HEK293 (cell line): ENCODE data around the gene GPR35.

Source experiments
- CTCF ChIA-PET: fragments of 350-600 bp; formaldehyde crosslinking; extraction: SDS; loops from one replicate; lab custom pipeline; 2021; ENCODE audit warnings: antibody characterized with exemption; lab: Yijun Ruan, JAX
- POLR2A ChIA-PET: fragments of 300-600 bp; formaldehyde crosslinking; extraction: SDS; loops from one replicate; lab custom pipeline; 2020; ENCODE audit warnings: antibody characterized with exemption, inconsistent platforms; lab: Yijun Ruan, JAX
- H3K27ac ChIP-seq: fragments of 200-500 bp; sonication (Bioruptor generic); 2 replicates; pipeline ENCODE4 v1.5.1; 2014; ENCODE audit warnings: low read depth, low read length, control low read depth, inconsistent platforms; ENCODE audit errors: extremely low read depth
- H3K36me3 ChIP-seq, 2 experiments: fragments of 200-500 bp in 1 of 2; sonication (Bioruptor generic) in 1 of 2; 1 replicate in 1 of 2; 2 replicates in 1 of 2; pipeline ENCODE4 v1.5.1; 2014 to 2017; ENCODE audit warnings: inconsistent platforms in 2 of 2, low read length in 2 of 2; ENCODE audit not compliant: control insufficient read depth in 2 of 2, insufficient read depth in 1 of 2
- H3K4me1 ChIP-seq: fragments of 200-500 bp; sonication (Bioruptor generic); 2 replicates; pipeline ENCODE4 v1.5.1; 2014; ENCODE audit warnings: mild to moderate bottlenecking, low read length, inconsistent platforms; ENCODE audit not compliant: control insufficient read depth, insufficient read depth
- H3K4me3 ChIP-seq: 2 replicates; pipeline ENCODE4 v1.5.1; 2011; ENCODE audit warnings: low read depth, mild to moderate bottlenecking, control low read depth, low read length, moderate library complexity
- H3K9me3 ChIP-seq: fragments of 200-500 bp; sonication (Bioruptor generic); 2 replicates; pipeline ENCODE4 v1.5.1; 2014; ENCODE audit warnings: low read depth, low read length, inconsistent platforms; ENCODE audit not compliant: control insufficient read depth, insufficient read depth
- KLF7 ChIP-seq: fragments of 450-650 bp; formaldehyde crosslinking; IDR thresholded peaks from 2 replicates; pipeline ENCODE4 v1.5.1; 2016; ENCODE audit warnings: missing biosample characterization, missing genetic modification characterization, borderline replicate concordance
- MYNN ChIP-seq: fragments of 450-650 bp; formaldehyde crosslinking; IDR thresholded peaks from 2 replicates; pipeline ENCODE4 v1.5.1; 2016; ENCODE audit warnings: missing biosample characterization, missing genetic modification characterization, borderline replicate concordance
- TCF7L2 ChIP-seq: IDR thresholded peaks from 2 replicates; pipeline ENCODE4 v1.6.1; 2011; ENCODE audit warnings: low read depth, mild to moderate bottlenecking, inconsistent platforms, low read length, moderate library complexity, borderline replicate concordance
- ZNF16 ChIP-seq: fragments of 450-650 bp; formaldehyde crosslinking; IDR thresholded peaks from 2 replicates; pipeline ENCODE4 v1.5.1; 2016; ENCODE audit warnings: low read depth, missing biosample characterization, missing genetic modification characterization
- ZNF174 ChIP-seq: fragments of 450-650 bp; formaldehyde crosslinking; IDR thresholded peaks from 2 replicates; pipeline ENCODE4 v1.5.0; 2017; ENCODE audit warnings: missing biosample characterization, mild to moderate bottlenecking, missing genetic modification characterization
- ZNF629 ChIP-seq: fragments of 450-650 bp; formaldehyde crosslinking; IDR thresholded peaks from 2 replicates; pipeline ENCODE4 v1.5.1; 2017; ENCODE audit warnings: missing biosample characterization, missing genetic modification characterization
- ZNF701 ChIP-seq: fragments of 450-650 bp; formaldehyde crosslinking; IDR thresholded peaks from 2 replicates; pipeline ENCODE4 v1.5.1; 2016; ENCODE audit warnings: missing biosample characterization, missing genetic modification characterization
- ZNF76 ChIP-seq: fragments of 450-650 bp; formaldehyde crosslinking; IDR thresholded peaks from 2 replicates; pipeline ENCODE4; 2016; ENCODE audit warnings: low read depth, missing biosample characterization, missing genetic modification characterization, borderline replicate concordance
- ZNF776 ChIP-seq: fragments of 450-650 bp; formaldehyde crosslinking; IDR thresholded peaks from 2 replicates; pipeline ENCODE4 v1.5.0; 2017; ENCODE audit warnings: missing biosample characterization, missing genetic modification characterization, borderline replicate concordance
- ZNF791 ChIP-seq: fragments of 450-650 bp; formaldehyde crosslinking; IDR thresholded peaks from 2 replicates; pipeline ENCODE4 v1.5.1; 2016; ENCODE audit warnings: missing biosample characterization, missing genetic modification characterization
- TF ChIP-seq, protein P1 (sequence below): fragments of 450-650 bp; formaldehyde crosslinking; IDR thresholded peaks from 2 replicates; pipeline ENCODE4 v1.5.1; 2017; ENCODE audit warnings: missing biosample characterization, missing genetic modification characterization
- TF ChIP-seq, protein P2 (sequence below): fragments of 450-650 bp; formaldehyde crosslinking; IDR thresholded peaks from 2 replicates; pipeline ENCODE4 v1.5.1; 2016; ENCODE audit warnings: missing biosample characterization, missing genetic modification characterization
- TF ChIP-seq, protein P3 (sequence below): fragments of 450-650 bp; formaldehyde crosslinking; IDR thresholded peaks from 2 replicates; pipeline ENCODE4; 2016; ENCODE audit warnings: missing biosample characterization, missing genetic modification characterization
- TF ChIP-seq, protein P4 (sequence below): fragments of 450-650 bp; formaldehyde crosslinking; conservative IDR thresholded peaks from 2 replicates; pipeline ENCODE4 v1.5.1; 2016; ENCODE audit warnings: low read depth, missing biosample characterization, missing genetic modification characterization
- TF ChIP-seq, protein P5 (sequence below): IDR thresholded peaks from 2 replicates; pipeline ENCODE4 v1.6.1; 2011; ENCODE audit warnings: mild to moderate bottlenecking, low read depth, low read length, borderline replicate concordance
- TF ChIP-seq, protein P6 (sequence below): fragments of 450-650 bp; formaldehyde crosslinking; IDR thresholded peaks from 2 replicates; pipeline ENCODE4 v1.5.1; 2016; ENCODE audit warnings: missing biosample characterization, missing genetic modification characterization

The GPR35 gene

DNA sequence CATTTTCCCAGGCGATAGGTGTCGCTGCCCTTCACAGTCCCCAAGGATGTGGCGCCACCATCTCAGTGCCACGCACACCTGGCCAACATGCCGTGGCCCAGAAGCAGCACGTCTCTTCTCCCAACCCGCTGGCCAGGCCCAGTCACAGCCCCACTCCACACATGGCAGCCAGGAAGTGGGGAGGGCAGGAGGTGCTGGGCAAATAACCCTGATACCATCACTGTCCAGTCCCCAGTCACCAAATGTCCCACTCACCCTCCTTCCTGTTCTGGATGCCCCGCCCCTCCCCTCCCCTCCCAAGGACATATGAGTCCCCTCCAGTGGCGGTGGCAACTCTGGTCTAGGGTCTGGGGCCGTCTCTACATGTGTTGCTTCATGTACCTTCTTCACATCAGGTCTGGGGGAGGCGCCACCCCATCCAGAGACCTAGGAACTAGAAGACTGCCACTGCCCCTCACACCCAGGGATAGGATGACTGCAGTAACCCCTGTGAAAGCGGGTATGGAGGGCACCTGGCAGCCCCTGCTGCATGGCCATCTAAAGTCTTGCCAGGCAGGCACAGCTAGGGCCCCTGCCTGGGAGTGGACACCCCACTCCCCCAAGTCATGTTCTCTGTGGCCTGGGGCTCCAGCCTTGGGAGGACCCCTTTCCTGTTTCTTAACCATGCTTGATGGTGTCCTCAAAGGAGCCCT lies 46.1 kb upstream of the GPR35 start:
- H3K27ac ChIP-seq = no peak overlapping the region
- POLR2A ChIA-PET = interaction anchor here (1.2 to 1.4 kb wide), 2 partner anchors 10 to 13 kb away, joined by 3 to 5 read pairs; partner anchors contain the start of gene RNPEPL1
- H3K4me3 ChIP-seq = no peak overlapping the region
- CTCF ChIA-PET = interaction anchor here (0.8 to 3.9 kb wide), 6 partner anchors 8 to 374 kb away, joined by 3 to 33 read pairs (median 4); no protein-coding TSS in a partner anchor
- H3K36me3 ChIP-seq = peaks cover 0 to 55% of the 10 kb centered on the region in 2 experiments; a peak in 1 of 3 replicates
- H3K9me3 ChIP-seq = no peaks in the 10 kb centered on the region
- TF ChIP-seq MYNN (tag by site-specific recombination) (no peak), ZNF776 (tag by site-specific recombination) (no peak), ZNF174 (tag by site-specific recombination) (no peak), ZNF629 (tag by site-specific recombination) (no peak), ZNF76 (tag by site-specific recombination) (no peak), ZNF791 (tag by site-specific recombination) (no peak), TCF7L2 (no peak), ZNF701 (no peak), KLF7 (no peak), ZNF16 (tag by site-specific recombination) (no peak)
- TF ChIP-seq, protein P1, sequence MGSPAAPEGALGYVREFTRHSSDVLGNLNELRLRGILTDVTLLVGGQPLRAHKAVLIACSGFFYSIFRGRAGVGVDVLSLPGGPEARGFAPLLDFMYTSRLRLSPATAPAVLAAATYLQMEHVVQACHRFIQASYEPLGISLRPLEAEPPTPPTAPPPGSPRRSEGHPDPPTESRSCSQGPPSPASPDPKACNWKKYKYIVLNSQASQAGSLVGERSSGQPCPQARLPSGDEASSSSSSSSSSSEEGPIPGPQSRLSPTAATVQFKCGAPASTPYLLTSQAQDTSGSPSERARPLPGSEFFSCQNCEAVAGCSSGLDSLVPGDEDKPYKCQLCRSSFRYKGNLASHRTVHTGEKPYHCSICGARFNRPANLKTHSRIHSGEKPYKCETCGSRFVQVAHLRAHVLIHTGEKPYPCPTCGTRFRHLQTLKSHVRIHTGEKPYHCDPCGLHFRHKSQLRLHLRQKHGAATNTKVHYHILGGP (tag by site-specific recombination) = no peak
- TF ChIP-seq, protein P2, sequence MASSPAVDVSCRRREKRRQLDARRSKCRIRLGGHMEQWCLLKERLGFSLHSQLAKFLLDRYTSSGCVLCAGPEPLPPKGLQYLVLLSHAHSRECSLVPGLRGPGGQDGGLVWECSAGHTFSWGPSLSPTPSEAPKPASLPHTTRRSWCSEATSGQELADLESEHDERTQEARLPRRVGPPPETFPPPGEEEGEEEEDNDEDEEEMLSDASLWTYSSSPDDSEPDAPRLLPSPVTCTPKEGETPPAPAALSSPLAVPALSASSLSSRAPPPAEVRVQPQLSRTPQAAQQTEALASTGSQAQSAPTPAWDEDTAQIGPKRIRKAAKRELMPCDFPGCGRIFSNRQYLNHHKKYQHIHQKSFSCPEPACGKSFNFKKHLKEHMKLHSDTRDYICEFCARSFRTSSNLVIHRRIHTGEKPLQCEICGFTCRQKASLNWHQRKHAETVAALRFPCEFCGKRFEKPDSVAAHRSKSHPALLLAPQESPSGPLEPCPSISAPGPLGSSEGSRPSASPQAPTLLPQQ (tag by site-specific recombination) = no peak
- TF ChIP-seq, protein P3, sequence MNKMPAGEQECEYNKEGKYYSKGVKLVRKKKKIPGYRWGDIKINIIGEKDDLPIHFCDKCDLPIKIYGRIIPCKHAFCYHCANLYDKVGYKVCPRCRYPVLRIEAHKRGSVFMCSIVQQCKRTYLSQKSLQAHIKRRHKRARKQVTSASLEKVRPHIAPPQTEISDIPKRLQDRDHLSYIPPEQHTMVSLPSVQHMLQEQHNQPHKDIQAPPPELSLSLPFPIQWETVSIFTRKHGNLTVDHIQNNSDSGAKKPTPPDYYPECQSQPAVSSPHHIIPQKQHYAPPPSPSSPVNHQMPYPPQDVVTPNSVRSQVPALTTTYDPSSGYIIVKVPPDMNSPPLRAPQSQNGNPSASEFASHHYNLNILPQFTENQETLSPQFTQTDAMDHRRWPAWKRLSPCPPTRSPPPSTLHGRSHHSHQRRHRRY = no peak
- TF ChIP-seq, protein P4, sequence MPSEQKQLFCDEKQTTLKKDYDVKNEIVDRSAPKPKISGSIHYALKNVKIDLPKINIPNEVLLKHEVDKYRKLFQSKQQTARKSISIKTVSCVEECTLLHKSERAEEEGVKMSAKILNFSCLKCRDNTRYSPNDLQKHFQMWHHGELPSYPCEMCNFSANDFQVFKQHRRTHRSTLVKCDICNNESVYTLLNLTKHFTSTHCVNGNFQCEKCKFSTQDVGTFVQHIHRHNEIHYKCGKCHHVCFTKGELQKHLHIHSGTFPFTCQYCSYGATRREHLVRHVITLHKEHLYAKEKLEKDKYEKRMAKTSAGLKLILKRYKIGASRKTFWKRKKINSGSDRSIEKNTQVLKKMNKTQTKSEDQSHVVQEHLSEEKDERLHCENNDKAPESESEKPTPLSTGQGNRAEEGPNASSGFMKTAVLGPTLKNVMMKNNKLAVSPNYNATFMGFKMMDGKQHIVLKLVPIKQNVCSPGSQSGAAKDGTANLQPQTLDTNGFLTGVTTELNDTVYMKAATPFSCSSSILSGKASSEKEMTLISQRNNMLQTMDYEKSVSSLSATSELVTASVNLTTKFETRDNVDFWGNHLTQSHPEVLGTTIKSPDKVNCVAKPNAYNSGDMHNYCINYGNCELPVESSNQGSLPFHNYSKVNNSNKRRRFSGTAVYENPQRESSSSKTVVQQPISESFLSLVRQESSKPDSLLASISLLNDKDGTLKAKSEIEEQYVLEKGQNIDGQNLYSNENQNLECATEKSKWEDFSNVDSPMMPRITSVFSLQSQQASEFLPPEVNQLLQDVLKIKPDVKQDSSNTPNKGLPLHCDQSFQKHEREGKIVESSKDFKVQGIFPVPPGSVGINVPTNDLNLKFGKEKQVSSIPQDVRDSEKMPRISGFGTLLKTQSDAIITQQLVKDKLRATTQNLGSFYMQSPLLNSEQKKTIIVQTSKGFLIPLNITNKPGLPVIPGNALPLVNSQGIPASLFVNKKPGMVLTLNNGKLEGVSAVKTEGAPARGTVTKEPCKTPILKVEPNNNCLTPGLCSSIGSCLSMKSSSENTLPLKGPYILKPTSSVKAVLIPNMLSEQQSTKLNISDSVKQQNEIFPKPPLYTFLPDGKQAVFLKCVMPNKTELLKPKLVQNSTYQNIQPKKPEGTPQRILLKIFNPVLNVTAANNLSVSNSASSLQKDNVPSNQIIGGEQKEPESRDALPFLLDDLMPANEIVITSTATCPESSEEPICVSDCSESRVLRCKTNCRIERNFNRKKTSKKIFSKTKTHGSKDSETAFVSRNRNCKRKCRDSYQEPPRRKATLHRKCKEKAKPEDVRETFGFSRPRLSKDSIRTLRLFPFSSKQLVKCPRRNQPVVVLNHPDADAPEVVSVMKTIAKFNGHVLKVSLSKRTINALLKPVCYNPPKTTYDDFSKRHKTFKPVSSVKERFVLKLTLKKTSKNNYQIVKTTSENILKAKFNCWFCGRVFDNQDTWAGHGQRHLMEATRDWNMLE (tag by site-specific recombination) = no peak
- TF ChIP-seq, protein P5, sequence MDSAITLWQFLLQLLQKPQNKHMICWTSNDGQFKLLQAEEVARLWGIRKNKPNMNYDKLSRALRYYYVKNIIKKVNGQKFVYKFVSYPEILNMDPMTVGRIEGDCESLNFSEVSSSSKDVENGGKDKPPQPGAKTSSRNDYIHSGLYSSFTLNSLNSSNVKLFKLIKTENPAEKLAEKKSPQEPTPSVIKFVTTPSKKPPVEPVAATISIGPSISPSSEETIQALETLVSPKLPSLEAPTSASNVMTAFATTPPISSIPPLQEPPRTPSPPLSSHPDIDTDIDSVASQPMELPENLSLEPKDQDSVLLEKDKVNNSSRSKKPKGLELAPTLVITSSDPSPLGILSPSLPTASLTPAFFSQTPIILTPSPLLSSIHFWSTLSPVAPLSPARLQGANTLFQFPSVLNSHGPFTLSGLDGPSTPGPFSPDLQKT = no peak
- TF ChIP-seq, protein P6, sequence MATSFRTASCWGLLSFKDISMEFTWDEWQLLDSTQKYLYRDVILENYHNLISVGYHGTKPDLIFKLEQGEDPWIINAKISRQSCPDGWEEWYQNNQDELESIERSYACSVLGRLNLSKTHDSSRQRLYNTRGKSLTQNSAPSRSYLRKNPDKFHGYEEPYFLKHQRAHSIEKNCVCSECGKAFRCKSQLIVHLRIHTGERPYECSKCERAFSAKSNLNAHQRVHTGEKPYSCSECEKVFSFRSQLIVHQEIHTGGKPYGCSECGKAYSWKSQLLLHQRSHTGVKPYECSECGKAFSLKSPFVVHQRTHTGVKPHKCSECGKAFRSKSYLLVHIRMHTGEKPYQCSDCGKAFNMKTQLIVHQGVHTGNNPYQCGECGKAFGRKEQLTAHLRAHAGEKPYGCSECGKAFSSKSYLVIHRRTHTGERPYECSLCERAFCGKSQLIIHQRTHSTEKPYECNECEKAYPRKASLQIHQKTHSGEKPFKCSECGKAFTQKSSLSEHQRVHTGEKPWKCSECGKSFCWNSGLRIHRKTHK (tag by site-specific recombination) = no peak
- peaks cover 7% of the 10 kb centered on the region for H3K4me1 ChIP-seq
